SK-N-SH (cell line): ENCODE results near the gene DOCK3. TPM values are rescaled to one million over a fixed set of nuclear protein-coding genes. Genes with fewer than 3 reads are reported as not detected.
"Not testable (repeated sequence)": the region's sequence is repeated elsewhere in the genome, so short reads cannot be mapped to it uniquely, and the experiment has no call there.

Source experiments
- CTCF ChIA-PET: fragments of 300-600, 350-600 bp; formaldehyde crosslinking; extraction: SDS; loops from one replicate; lab custom pipeline; 2021; lab: Yijun Ruan, JAX
- POLR2A ChIA-PET: fragments of 350-600 bp; sonication (Branson Sonifier 250); formaldehyde crosslinking; extraction: SDS; loops from one replicate; lab custom pipeline; 2020; ENCODE audit warnings: antibody characterized with exemption, inconsistent platforms; lab: Yijun Ruan, JAX
- DNase-seq: peaks from one replicate; pipeline ENCODE4 v3.0.0; 2012
- H2AFZ ChIP-seq: fragments of 200-600 bp; sonication (generic); 2 replicates; pipeline ENCODE4 v1.8.1; 2016; ENCODE audit warnings: antibody characterized with exemption, mild to moderate bottlenecking, low read depth
- H3F3A ChIP-seq: fragments of 200-600 bp; sonication (generic); replicated peaks from 2 replicates; pipeline ENCODE3; 2016; ENCODE audit warnings: antibody characterized with exemption, mild to moderate bottlenecking; ENCODE audit not compliant: insufficient read depth
- H3K27ac ChIP-seq, 2 experiments: fragments of 200-500 bp in 1 of 2; fragments of 200-600 bp in 1 of 2; sonication (Bioruptor generic) in 1 of 2; sonication (generic), shearing (Covaris generic) in 1 of 2; 2 replicates each; pipeline versions ENCODE4 v1.5.1 to v1.6.1; 2014 to 2016; ENCODE audit warnings: low read depth in 2 of 2, inconsistent platforms in 1 of 2, low read length in 1 of 2, mild to moderate bottlenecking in 1 of 2, mixed read lengths in 1 of 2
- H3K27me3 ChIP-seq: fragments of 200-600 bp; sonication (generic), shearing (Covaris generic); 2 replicates; pipeline ENCODE4 v1.6.1; 2016; ENCODE audit warnings: mixed run types; ENCODE audit not compliant: insufficient read depth
- H3K36me3 ChIP-seq, 2 experiments: fragments of 200-500 bp in 1 of 2; fragments of 200-600 bp in 1 of 2; sonication (Bioruptor generic) in 1 of 2; sonication (generic) in 1 of 2; replicated peaks in 1 of 2; 2 replicates each; pipeline versions ENCODE3 to v1.5.1; 2014 to 2016; ENCODE audit warnings: low read length in 1 of 2, mild to moderate bottlenecking in 1 of 2; ENCODE audit not compliant: insufficient read depth in 2 of 2, control insufficient read depth in 1 of 2
- H3K4me1 ChIP-seq, 2 experiments: fragments of 200-500 bp in 1 of 2; fragments of 200-600 bp in 1 of 2; sonication (Bioruptor generic) in 1 of 2; sonication (generic), shearing (Covaris generic) in 1 of 2; 2 replicates each; pipeline versions ENCODE4 v1.5.1 to v1.6.1; 2014 to 2016; ENCODE audit warnings: low read depth in 1 of 2, low read length in 1 of 2, mixed run types in 1 of 2; ENCODE audit not compliant: insufficient read depth in 2 of 2, control insufficient read depth in 1 of 2
- H3K4me2 ChIP-seq: fragments of 200-600 bp; sonication (generic), shearing (Covaris generic); 2 replicates; pipeline ENCODE4 v1.6.1; 2017; ENCODE audit warnings: mixed run types
- H3K4me3 ChIP-seq, 2 experiments: fragments of 200-500 bp in 1 of 2; fragments of 200-600 bp in 1 of 2; sonication (Bioruptor generic) in 1 of 2; sonication (generic), shearing (Covaris generic) in 1 of 2; 2 replicates each; pipeline versions ENCODE4 v1.5.1 to v1.8.1; 2014 to 2016; ENCODE audit warnings: low read depth in 2 of 2, inconsistent platforms in 1 of 2, low read length in 1 of 2, mild to moderate bottlenecking in 1 of 2, mixed read lengths in 1 of 2, moderate library complexity in 1 of 2
- H3K79me2 ChIP-seq: fragments of 200-600 bp; sonication (generic); 2 replicates; pipeline ENCODE4 v1.8.1; 2017; ENCODE audit warnings: mild to moderate bottlenecking; ENCODE audit not compliant: insufficient read depth
- H3K9ac ChIP-seq: fragments of 200-600 bp; sonication (generic); 2 replicates; pipeline ENCODE4 v1.6.1; 2017; ENCODE audit warnings: mixed run types
- H3K9me2 ChIP-seq: fragments of 200-600 bp; sonication (generic); 2 replicates; pipeline ENCODE4 v1.6.1; 2017; ENCODE audit warnings: mixed run types
- H3K9me3 ChIP-seq: fragments of 200-600 bp; sonication (generic); 2 replicates; pipeline ENCODE4 v1.6.1; 2017; ENCODE audit warnings: mixed run types, mild to moderate bottlenecking, moderate library complexity
- H4K20me1 ChIP-seq: fragments of 200-600 bp; sonication (generic); 2 replicates; pipeline ENCODE4 v1.6.1; 2017; ENCODE audit warnings: mild to moderate bottlenecking, mixed run types; ENCODE audit not compliant: insufficient read depth
- CHD2 ChIP-seq: fragments of 150-350 bp; IDR thresholded peaks from 2 replicates; pipeline ENCODE4 v1.6.1; 2018; ENCODE audit warnings: low read length; ENCODE audit not compliant: partially characterized antibody
- EP300 ChIP-seq, 2 experiments: IDR thresholded peaks; 2 replicates each; pipeline versions ENCODE4 v1.4.0 to v1.6.1; 2012; ENCODE audit warnings: borderline replicate concordance in 1 of 2, low read depth in 1 of 2, low read length in 1 of 2
- EZH2phosphoT487 ChIP-seq: fragments of 200-600 bp; sonication (generic); IDR thresholded peaks from 2 replicates; pipeline ENCODE4 v1.6.1; 2017; ENCODE audit warnings: low read depth, mixed run types, mild to moderate bottlenecking, antibody characterized with exemption, moderate library complexity, borderline replicate concordance
- FOXJ3 ChIP-seq: sonication (generic); formaldehyde crosslinking; IDR thresholded peaks from 2 replicates; pipeline ENCODE4 v1.5.1; 2020; ENCODE audit warnings: mild to moderate bottlenecking, missing genetic modification reagents
- FOXM1 ChIP-seq: IDR thresholded peaks from 2 replicates; pipeline ENCODE4 v1.4.0; 2012; ENCODE audit warnings: low read depth, mild to moderate bottlenecking
- GATA2 ChIP-seq: sonication (generic); formaldehyde crosslinking; IDR thresholded peaks from 2 replicates; pipeline ENCODE4 v1.5.0; 2020; ENCODE audit warnings: mild to moderate bottlenecking, missing genetic modification reagents
- MXI1 ChIP-seq: IDR thresholded peaks from 2 replicates; pipeline ENCODE4 v1.6.1; 2012; ENCODE audit warnings: mild to moderate bottlenecking, low read depth, low read length, improper control_type of control experiment
- NFIC ChIP-seq: IDR thresholded peaks from 2 replicates; pipeline ENCODE4 v1.4.0; 2012; ENCODE audit warnings: borderline replicate concordance
- RAD21 ChIP-seq: IDR thresholded peaks from 2 replicates; pipeline ENCODE4 v1.6.1; 2012; ENCODE audit warnings: mild to moderate bottlenecking, low read length
- RCOR1 ChIP-seq: fragments of 150-350 bp; IDR thresholded peaks from 2 replicates; pipeline ENCODE4 v1.6.1; 2017; ENCODE audit warnings: antibody characterized with exemption, low read length
- RFX5 ChIP-seq: IDR thresholded peaks from 2 replicates; pipeline ENCODE4 v1.6.1; 2012; ENCODE audit warnings: mild to moderate bottlenecking, improper control_type of control experiment, low read length
- SIN3A ChIP-seq: IDR thresholded peaks from 2 replicates; pipeline ENCODE4 v1.6.1; 2012; ENCODE audit warnings: low read depth, mild to moderate bottlenecking, low read length, moderate library complexity, borderline replicate concordance
- SMC3 ChIP-seq: IDR thresholded peaks from 2 replicates; pipeline ENCODE4 v1.6.1; 2012; ENCODE audit warnings: low read depth, low read length, improper control_type of control experiment
- TCF12 ChIP-seq: IDR thresholded peaks from 2 replicates; pipeline ENCODE4 v1.4.0; 2012
- YY1 ChIP-seq: IDR thresholded peaks from 2 replicates; pipeline ENCODE4 v1.4.0; 2012; ENCODE audit warnings: low read depth, mild to moderate bottlenecking
- whole genome bisulfite sequencing: methylation state at CpG from one replicate; pipeline ENCODE4 v1.1.6; 2017; ENCODE audit warnings: low lambda C conversion rate; 5-methylcytosine and 5-hydroxymethylcytosine counted together
- polyA plus RNA-seq, 3 experiments: library from polyadenylated mRNA; depleted of rRNA; stranded (reverse); fragments of >200 nt; gene quantifications; 2 replicates each; pipeline ENCODE4 v1.2.3, GENCODE V29; 2012
- TF ChIP-seq, protein P1 (sequence below): IDR thresholded peaks from 2 replicates; pipeline ENCODE4 v1.4.0; 2012; ENCODE audit warnings: low read depth, borderline replicate concordance
- TF ChIP-seq, protein P2 (sequence below): IDR thresholded peaks from 2 replicates; pipeline ENCODE4 v1.6.1; 2012; ENCODE audit warnings: mild to moderate bottlenecking, low read depth, low read length, moderate library complexity

The DOCK3 gene
- polyA plus RNA-seq, 1 of the 3 experiments (the other 2 are of a cell fraction) = 0.05 TPM

- Histone ChIP-seq H3K27me3 (no peaks in the 10 kb centered on the region), H3K9me2 (no peaks in the 10 kb centered on the region), H3K4me3 (no peak overlapping the region), H3K79me2 (no peaks in the 10 kb centered on the region), H3K4me1 (no peaks in the 10 kb centered on the region), H3F3A (no peaks in the 10 kb centered on the region), H3K9me3 (no peaks in the 10 kb centered on the region), H2AFZ (no peak overlapping the region), H3K4me2 (no peak overlapping the region), H3K36me3 (no peaks in the 10 kb centered on the region), H3K9ac (no peak overlapping the region), H3K27ac (no peak overlapping the region), H4K20me1 (no peaks in the 10 kb centered on the region)
- ChIA-PET CTCF (no interaction called here), POLR2A (no interaction called here)
- 0% methylated on average over 1 of the region's 1 CpG for WGBS
- TF ChIP-seq RFX5 = no peak
- no peak for TF ChIP-seq SIN3A
- TF ChIP-seq NFIC = no peak
- no peak for TF ChIP-seq GATA2
- no peak for TF ChIP-seq YY1
- TF ChIP-seq EZH2phosphoT487 = no peak
- TF ChIP-seq, protein P1, sequence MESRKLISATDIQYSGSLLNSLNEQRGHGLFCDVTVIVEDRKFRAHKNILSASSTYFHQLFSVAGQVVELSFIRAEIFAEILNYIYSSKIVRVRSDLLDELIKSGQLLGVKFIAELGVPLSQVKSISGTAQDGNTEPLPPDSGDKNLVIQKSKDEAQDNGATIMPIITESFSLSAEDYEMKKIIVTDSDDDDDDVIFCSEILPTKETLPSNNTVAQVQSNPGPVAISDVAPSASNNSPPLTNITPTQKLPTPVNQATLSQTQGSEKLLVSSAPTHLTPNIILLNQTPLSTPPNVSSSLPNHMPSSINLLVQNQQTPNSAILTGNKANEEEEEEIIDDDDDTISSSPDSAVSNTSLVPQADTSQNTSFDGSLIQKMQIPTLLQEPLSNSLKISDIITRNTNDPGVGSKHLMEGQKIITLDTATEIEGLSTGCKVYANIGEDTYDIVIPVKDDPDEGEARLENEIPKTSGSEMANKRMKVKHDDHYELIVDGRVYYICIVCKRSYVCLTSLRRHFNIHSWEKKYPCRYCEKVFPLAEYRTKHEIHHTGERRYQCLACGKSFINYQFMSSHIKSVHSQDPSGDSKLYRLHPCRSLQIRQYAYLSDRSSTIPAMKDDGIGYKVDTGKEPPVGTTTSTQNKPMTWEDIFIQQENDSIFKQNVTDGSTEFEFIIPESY = no peak
- TF ChIP-seq TCF12 = no peak
- no peak for TF ChIP-seq RCOR1
- no peak for TF ChIP-seq FOXM1
- no peak for TF ChIP-seq MXI1
- no peak for TF ChIP-seq CHD2
- DNase-seq = no peak
These were observed 238.5 kb downstream of the DOCK3 start for GRCh38 chr3:50913260-50913659.

GRCh38 chr3:50922071-50922470, 247.3 kb downstream of the DOCK3 start:
- H3K9ac ChIP-seq, H4K20me1 ChIP-seq, CTCF ChIA-PET, H3K27ac ChIP-seq, H2AFZ ChIP-seq, H3K27me3 ChIP-seq, H3K79me2 ChIP-seq, POLR2A ChIA-PET, H3K4me1 ChIP-seq, H3K4me3 ChIP-seq, H3K36me3 ChIP-seq, H3K9me3 ChIP-seq, H3K4me2 ChIP-seq, H3F3A ChIP-seq, H3K9me2 ChIP-seq, DNase-seq: not testable (repeated sequence)
- WGBS = 9% methylated on average over 5 of the region's 5 CpGs

GRCh38 chr3:50923955-50924354, 249.2 kb downstream of the DOCK3 start:
- H3K9ac ChIP-seq = no peak overlapping the region
- ChIA-PET CTCF (interaction anchor here (0.9 kb wide), 2 partner anchors 48 to 448 kb away, joined by 3 read pairs; no protein-coding TSS in a partner anchor), POLR2A (no interaction called here)
- H3K4me3 ChIP-seq = no peak overlapping the region
- H3K27ac ChIP-seq = no peak overlapping the region
- no peaks in the 10 kb centered on the region for H3F3A ChIP-seq
- no peaks in the 10 kb centered on the region for H3K27me3 ChIP-seq
- no peaks in the 10 kb centered on the region for H3K9me2 ChIP-seq
- H3K36me3 ChIP-seq = no peaks in the 10 kb centered on the region
- DNase-seq = no peak
- no peak overlapping the region for H2AFZ ChIP-seq
- H3K4me1 ChIP-seq = no peaks in the 10 kb centered on the region
- WGBS = 0% methylated on average over 1 of the region's 1 CpG
- no peaks in the 10 kb centered on the region for H4K20me1 ChIP-seq
- no peak overlapping the region for H3K4me2 ChIP-seq
- no peaks in the 10 kb centered on the region for H3K9me3 ChIP-seq
- no peaks in the 10 kb centered on the region for H3K79me2 ChIP-seq
- TF ChIP-seq, protein P2, sequence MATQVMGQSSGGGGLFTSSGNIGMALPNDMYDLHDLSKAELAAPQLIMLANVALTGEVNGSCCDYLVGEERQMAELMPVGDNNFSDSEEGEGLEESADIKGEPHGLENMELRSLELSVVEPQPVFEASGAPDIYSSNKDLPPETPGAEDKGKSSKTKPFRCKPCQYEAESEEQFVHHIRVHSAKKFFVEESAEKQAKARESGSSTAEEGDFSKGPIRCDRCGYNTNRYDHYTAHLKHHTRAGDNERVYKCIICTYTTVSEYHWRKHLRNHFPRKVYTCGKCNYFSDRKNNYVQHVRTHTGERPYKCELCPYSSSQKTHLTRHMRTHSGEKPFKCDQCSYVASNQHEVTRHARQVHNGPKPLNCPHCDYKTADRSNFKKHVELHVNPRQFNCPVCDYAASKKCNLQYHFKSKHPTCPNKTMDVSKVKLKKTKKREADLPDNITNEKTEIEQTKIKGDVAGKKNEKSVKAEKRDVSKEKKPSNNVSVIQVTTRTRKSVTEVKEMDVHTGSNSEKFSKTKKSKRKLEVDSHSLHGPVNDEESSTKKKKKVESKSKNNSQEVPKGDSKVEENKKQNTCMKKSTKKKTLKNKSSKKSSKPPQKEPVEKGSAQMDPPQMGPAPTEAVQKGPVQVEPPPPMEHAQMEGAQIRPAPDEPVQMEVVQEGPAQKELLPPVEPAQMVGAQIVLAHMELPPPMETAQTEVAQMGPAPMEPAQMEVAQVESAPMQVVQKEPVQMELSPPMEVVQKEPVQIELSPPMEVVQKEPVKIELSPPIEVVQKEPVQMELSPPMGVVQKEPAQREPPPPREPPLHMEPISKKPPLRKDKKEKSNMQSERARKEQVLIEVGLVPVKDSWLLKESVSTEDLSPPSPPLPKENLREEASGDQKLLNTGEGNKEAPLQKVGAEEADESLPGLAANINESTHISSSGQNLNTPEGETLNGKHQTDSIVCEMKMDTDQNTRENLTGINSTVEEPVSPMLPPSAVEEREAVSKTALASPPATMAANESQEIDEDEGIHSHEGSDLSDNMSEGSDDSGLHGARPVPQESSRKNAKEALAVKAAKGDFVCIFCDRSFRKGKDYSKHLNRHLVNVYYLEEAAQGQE = no peak
- TF ChIP-seq EP300 (IDR thresholded peaks at IDR 0.05; ENCODE audit: borderline replicate concordance in 1 of 2, low read depth in 1 of 2, low read length in 1 of 2) (no peak), RAD21 (no peak), FOXJ3 (CRISPR knock-in tag) (no peak), SMC3 (no peak)
- TF ChIP-seq, protein P1 = no peak
